A673 (cell line): ENCODE measurements around the gene ANKS3.

Experiments used
- EZH2 ChIP-seq: fragments of 200-600 bp; sonication (generic); IDR thresholded peaks from 2 replicates; pipeline ENCODE4 v1.6.1; 2017; ENCODE audit warnings: borderline replicate concordance, low read depth, mild to moderate bottlenecking, mixed read lengths, antibody characterized with exemption, low read length; ENCODE audit not compliant: poor library complexity, severe bottlenecking
- TF ChIP-seq, protein P1 (sequence below): fragments of 300-800, 200-600 bp; sonication (generic); conservative IDR thresholded peaks from 2 replicates; pipeline ENCODE4 v1.5.1; 2017; ENCODE audit warnings: low read depth, mild to moderate bottlenecking, antibody characterized with exemption, low read length, moderate library complexity, mixed read lengths

DNA sequence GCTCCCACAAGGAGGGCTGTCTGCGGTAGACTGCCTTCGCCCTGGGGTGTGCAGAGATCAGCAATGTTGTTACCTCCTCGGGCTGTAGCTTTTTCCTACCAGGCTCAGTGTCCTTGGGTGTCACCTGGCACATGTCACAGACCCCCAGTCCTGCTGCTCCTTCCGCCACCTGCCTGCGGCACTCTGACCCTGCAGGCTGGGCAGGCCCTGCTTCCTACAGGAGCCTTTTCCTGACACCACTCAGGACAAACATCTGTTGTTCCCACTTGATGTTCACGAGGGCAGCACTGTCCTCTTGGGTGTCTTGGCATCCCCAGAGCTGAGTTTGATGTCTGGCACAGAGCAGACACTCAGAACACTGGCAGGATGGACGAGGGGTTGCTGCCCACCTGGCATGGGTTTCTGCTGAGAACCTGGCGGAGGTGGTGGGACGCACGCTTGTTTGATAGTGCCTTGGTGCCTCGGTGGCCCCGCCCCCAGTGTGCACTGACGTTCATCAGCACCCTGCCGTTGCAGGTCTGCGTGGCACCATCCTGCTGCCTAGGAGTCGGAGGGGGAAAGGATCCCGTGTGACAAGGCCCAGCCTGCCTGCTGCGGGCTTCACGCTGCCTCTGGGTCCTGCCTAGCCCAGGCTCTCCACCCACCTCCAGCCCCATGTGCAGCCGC lies 67.4 kb downstream of the ANKS3 start:
- TF ChIP-seq, protein P1, sequence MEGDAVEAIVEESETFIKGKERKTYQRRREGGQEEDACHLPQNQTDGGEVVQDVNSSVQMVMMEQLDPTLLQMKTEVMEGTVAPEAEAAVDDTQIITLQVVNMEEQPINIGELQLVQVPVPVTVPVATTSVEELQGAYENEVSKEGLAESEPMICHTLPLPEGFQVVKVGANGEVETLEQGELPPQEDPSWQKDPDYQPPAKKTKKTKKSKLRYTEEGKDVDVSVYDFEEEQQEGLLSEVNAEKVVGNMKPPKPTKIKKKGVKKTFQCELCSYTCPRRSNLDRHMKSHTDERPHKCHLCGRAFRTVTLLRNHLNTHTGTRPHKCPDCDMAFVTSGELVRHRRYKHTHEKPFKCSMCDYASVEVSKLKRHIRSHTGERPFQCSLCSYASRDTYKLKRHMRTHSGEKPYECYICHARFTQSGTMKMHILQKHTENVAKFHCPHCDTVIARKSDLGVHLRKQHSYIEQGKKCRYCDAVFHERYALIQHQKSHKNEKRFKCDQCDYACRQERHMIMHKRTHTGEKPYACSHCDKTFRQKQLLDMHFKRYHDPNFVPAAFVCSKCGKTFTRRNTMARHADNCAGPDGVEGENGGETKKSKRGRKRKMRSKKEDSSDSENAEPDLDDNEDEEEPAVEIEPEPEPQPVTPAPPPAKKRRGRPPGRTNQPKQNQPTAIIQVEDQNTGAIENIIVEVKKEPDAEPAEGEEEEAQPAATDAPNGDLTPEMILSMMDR = no peak
- no peak for TF ChIP-seq EZH2
